Caco-2 (cell line): ENCODE data around the gene C11orf97. TPM values are rescaled to one million over a fixed set of nuclear protein-coding genes. Genes with fewer than 3 reads are reported as not detected.
"Not testable (repeated sequence)": the region's sequence is repeated elsewhere in the genome, so short reads cannot be mapped to it uniquely, and the experiment has no call there.

Experiments used
- BruUV-seq: library from RNA; stranded (reverse); fragments of 400-500 nt; replicated peaks from 2 replicates; lab custom pipeline; 2021; lab: Mats Ljungman, UMichigan
- CTCF ChIA-PET: fragments of 300-600 bp; sonication (Branson Sonifier 250); formaldehyde crosslinking; loops from one replicate; lab custom pipeline; 2022; ENCODE audit warnings: antibody characterized with exemption; lab: Charles Lee
- POLR2A ChIA-PET: fragments of 300-600 bp; sonication (Branson Sonifier 250); formaldehyde crosslinking; loops from one replicate; lab custom pipeline; 2022; ENCODE audit warnings: antibody characterized with exemption; lab: Charles Lee
- DNase-seq, 2 experiments: peaks; one replicate each; pipeline versions ENCODE4 v3.0.0 to v3.0.0-alpha.2; 2020 to 2022
- H3K27me3 ChIP-seq: replicated peaks from 2 replicates; pipeline ENCODE4 v1.6.0; 2011; ENCODE audit warnings: low read length; ENCODE audit not compliant: control insufficient read depth, insufficient read depth
- H3K36me3 ChIP-seq: 2 replicates; pipeline ENCODE4 v1.5.1; 2011; ENCODE audit warnings: low read length; ENCODE audit not compliant: control insufficient read depth, insufficient read depth
- H3K4me1 ChIP-seq: fragments of 250-450 bp; sonication (Bioruptor Pico); 2 replicates; pipeline ENCODE4 v1.5.1; 2020; ENCODE audit warnings: mild to moderate bottlenecking
- H3K4me3 ChIP-seq: 2 replicates; pipeline ENCODE4 v1.5.1; 2011; ENCODE audit warnings: low read depth, mild to moderate bottlenecking, control low read depth, low read length
- H3K9me3 ChIP-seq: fragments of 250-450 bp; sonication (Bioruptor Pico); 2 replicates; pipeline ENCODE4 v1.5.1; 2020; ENCODE audit warnings: mild to moderate bottlenecking, moderate library complexity
- H3K27ac Mint-ChIP-seq: one replicate; pipeline ENCODE4 v1.8.0; 2022; ENCODE audit warnings: mixed read lengths; ENCODE audit not compliant: unreplicated experiment
- H3K27me3 Mint-ChIP-seq: one replicate; pipeline ENCODE4 v1.8.0; 2022; ENCODE audit warnings: mixed read lengths; ENCODE audit not compliant: insufficient read depth, unreplicated experiment
- H3K36me3 Mint-ChIP-seq: one replicate; pipeline ENCODE4 v1.8.0; 2022; ENCODE audit warnings: mild to moderate bottlenecking, mixed read lengths; ENCODE audit not compliant: insufficient read depth, unreplicated experiment
- H3K4me1 Mint-ChIP-seq: one replicate; pipeline ENCODE4 v1.8.0; 2022; ENCODE audit warnings: low read depth, mixed read lengths; ENCODE audit not compliant: unreplicated experiment
- H3K4me3 Mint-ChIP-seq: one replicate; pipeline ENCODE4 v1.8.0; 2022; ENCODE audit warnings: mild to moderate bottlenecking, moderate library complexity, mixed read lengths; ENCODE audit not compliant: unreplicated experiment
- H3K9me3 Mint-ChIP-seq: one replicate; pipeline ENCODE4 v1.8.0; 2022; ENCODE audit warnings: mixed read lengths; ENCODE audit not compliant: unreplicated experiment
- intact Hi-C: fragments of 100-400 bp; cut with micrococcal nuclease; formaldehyde crosslinking; loops from one replicate; pipeline ENCODE4 v1.10.0; 2022; ENCODE audit not compliant: unreplicated experiment
- total RNA-seq: library from RNA; stranded (reverse); gene quantifications from 2 replicates; pipeline ENCODE4 v1.2.3, GENCODE V29; 2022
- TF ChIP-seq, protein P1 (sequence below), 2 experiments: fragments of 200-600 bp in 1 of 2; IDR thresholded peaks; 1 replicate in 1 of 2; 2 replicates in 1 of 2; pipeline versions ENCODE4 v1.5.1 to v1.8.0; 2011 to 2022; ENCODE audit warnings: antibody characterized with exemption in 1 of 2, control low read depth in 1 of 2, inconsistent platforms in 1 of 2, low read depth in 1 of 2, low read length in 1 of 2, mild to moderate bottlenecking in 1 of 2, moderate library complexity in 1 of 2; ENCODE audit not compliant: insufficient read depth in 1 of 2, severe bottlenecking in 1 of 2, unreplicated experiment in 1 of 2

The C11orf97 gene
- total RNA-seq, 1 experiment from 2014 or later: not detected

DNA sequence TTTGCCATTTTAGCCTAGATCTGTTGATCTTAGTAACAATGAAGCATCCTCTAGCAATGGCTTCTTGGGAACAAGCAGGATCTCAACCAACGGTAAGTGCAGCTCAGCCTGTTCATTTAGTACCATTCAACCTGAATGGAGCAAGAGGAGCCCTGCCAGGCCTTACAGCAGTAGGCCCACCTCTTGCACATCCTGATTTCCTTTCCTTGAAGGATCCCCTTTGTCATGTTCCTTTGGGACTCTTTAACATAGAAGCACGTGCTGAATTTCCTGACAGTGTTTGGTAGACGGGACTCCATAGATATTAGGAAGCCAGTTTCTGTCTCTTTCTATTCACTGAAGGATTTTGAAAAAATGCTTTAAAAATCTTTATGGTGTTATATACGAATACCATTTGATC lies 56.5 kb downstream of the C11orf97 start:
- DNase-seq: no peak
- Histone ChIP-seq H3K4me3 (no peak overlapping the region), H3K9me3 (no peaks in the 10 kb centered on the region; the same call in 1 of the 2 replicates), H3K36me3 (no peaks in the 10 kb centered on the region), H3K27me3 (no peaks in the 10 kb centered on the region), H3K4me1 (peaks cover 7% of the 10 kb centered on the region)
- Mint-ChIP-seq H3K27ac (no peak overlapping the region), H3K4me1 (peaks cover 8% of the 10 kb centered on the region), H3K4me3 (no peak overlapping the region), H3K36me3 (no peaks in the 10 kb centered on the region), H3K9me3 (no peaks in the 10 kb centered on the region), H3K27me3 (no peaks in the 10 kb centered on the region)
- BruUV-seq: no TSS peak
- TF ChIP-seq, protein P1, sequence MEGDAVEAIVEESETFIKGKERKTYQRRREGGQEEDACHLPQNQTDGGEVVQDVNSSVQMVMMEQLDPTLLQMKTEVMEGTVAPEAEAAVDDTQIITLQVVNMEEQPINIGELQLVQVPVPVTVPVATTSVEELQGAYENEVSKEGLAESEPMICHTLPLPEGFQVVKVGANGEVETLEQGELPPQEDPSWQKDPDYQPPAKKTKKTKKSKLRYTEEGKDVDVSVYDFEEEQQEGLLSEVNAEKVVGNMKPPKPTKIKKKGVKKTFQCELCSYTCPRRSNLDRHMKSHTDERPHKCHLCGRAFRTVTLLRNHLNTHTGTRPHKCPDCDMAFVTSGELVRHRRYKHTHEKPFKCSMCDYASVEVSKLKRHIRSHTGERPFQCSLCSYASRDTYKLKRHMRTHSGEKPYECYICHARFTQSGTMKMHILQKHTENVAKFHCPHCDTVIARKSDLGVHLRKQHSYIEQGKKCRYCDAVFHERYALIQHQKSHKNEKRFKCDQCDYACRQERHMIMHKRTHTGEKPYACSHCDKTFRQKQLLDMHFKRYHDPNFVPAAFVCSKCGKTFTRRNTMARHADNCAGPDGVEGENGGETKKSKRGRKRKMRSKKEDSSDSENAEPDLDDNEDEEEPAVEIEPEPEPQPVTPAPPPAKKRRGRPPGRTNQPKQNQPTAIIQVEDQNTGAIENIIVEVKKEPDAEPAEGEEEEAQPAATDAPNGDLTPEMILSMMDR (IDR thresholded peaks at IDR 0.05; ENCODE audit: insufficient read depth in 1 of 2, low read depth in 1 of 2, low read length in 1 of 2, severe bottlenecking in 1 of 2, unreplicated experiment in 1 of 2): no peak
- CTCF ChIA-PET: interaction anchor here (0.5 kb wide), 1 partner anchor 665 kb away, joined by 3 read pairs; no protein-coding TSS in a partner anchor
- POLR2A ChIA-PET: no interaction called here
- intact Hi-C loops: no loop called here

DNA sequence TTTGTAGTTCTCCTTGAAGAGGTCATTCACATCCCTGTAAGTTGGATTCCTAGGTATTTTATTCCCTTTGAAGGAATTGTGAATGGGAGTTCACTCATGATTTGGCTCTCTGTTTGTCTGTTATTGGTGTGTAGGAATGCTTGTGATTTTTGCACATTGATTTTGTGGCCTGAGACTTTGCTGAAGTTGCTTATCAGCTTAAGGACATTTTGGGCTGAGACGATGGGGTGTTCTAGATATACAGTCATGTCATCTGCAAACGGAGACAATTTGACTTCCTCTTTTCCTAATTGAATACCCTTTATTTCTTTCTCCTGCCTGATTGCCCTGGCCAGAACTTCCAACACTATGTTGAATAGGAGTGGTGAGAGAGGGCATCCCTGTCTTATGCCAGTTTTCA lies 60.7 kb downstream of the C11orf97 start:
- BruUV-seq, intact Hi-C loops, H3K9me3 Mint-ChIP-seq, H3K36me3 Mint-ChIP-seq, H3K27me3 Mint-ChIP-seq, H3K9me3 ChIP-seq, H3K4me1 ChIP-seq, POLR2A ChIA-PET, H3K36me3 ChIP-seq, H3K4me1 Mint-ChIP-seq, H3K27me3 ChIP-seq, H3K4me3 ChIP-seq, H3K27ac Mint-ChIP-seq, H3K4me3 Mint-ChIP-seq, CTCF ChIA-PET, DNase-seq: not testable (repeated sequence)

DNA sequence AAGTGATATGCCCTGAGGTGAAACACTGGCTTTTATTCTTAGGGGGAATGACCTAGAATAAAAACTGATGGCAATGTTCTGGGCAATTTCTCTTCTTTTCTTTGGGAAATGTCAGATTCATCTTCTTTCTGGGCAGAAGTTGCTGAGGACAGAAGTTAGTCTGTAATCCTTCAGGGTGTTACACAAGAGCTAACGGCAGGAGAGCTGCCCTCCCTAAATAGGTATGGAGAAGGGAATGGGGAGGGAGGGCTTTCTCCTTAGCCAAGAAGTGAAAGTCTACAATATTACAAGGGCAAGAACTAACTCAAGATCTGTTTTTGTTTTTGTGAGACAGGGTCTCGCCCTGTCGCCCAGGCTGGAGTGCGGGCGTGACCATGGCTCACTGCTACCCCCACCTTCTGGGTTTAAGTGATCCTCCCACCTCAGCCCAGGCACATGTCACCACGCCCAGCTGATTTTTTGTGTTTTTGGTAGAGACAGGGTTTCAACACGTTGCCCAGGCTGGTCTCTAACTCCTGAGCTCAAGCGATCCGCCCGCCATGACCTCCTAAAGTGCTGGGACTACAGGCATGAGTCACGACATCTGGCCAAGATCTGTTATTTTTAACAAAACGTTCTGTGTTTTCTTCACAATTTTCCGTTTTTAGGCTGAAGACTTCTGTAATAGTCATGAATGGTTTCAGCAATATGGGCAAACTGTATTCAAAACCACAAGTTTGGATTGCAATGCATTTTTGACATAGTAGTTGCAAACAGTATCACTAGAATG lies 62.1 kb downstream of the C11orf97 start:
- no peak overlapping the region for H3K4me3 ChIP-seq
- no peaks in the 10 kb centered on the region for H3K9me3 ChIP-seq
- Mint-ChIP-seq H3K4me1 (no peaks in the 10 kb centered on the region), H3K4me3 (no peak overlapping the region), H3K9me3 (no peaks in the 10 kb centered on the region), H3K36me3 (no peaks in the 10 kb centered on the region), H3K27me3 (no peaks in the 10 kb centered on the region), H3K27ac (no peak overlapping the region)
- intact Hi-C loops: no loop called here
- TF ChIP-seq, protein P1 (IDR thresholded peaks at IDR 0.05; ENCODE audit: insufficient read depth in 1 of 2, low read depth in 1 of 2, low read length in 1 of 2, severe bottlenecking in 1 of 2, unreplicated experiment in 1 of 2): no peak
- no peak for DNase-seq
- BruUV-seq: no TSS peak
- ChIA-PET POLR2A (no interaction called here), CTCF (no interaction called here)
- H3K36me3 ChIP-seq: no peaks in the 10 kb centered on the region
- H3K27me3 ChIP-seq: no peaks in the 10 kb centered on the region
- peaks cover 12% of the 10 kb centered on the region; the same call in 1 of the 2 replicates for H3K4me1 ChIP-seq
